NB4 (cell line): ENCODE data around the gene LPCAT1.

ENCODE experiments used
- DNase-seq: peaks from one replicate; pipeline ENCODE4 v3.0.0; 2010; ENCODE audit warnings: low read depth
- H3K4me3 ChIP-seq: one replicate; pipeline ENCODE4 v1.5.1; 2011; ENCODE audit warnings: mild to moderate bottlenecking, low read depth, low read length, moderate library complexity
- CTCF ChIP-seq: IDR thresholded peaks from one replicate; pipeline ENCODE4 v1.5.1; 2012; ENCODE audit warnings: low read depth, low read length
- MAX ChIP-seq: IDR thresholded peaks from 2 replicates; pipeline ENCODE4 v1.6.1; 2011; ENCODE audit warnings: low read depth, low read length
- MYC ChIP-seq: IDR thresholded peaks from 2 replicates; pipeline ENCODE4 v1.6.1; 2011; ENCODE audit warnings: low read depth, low read length
- POLR2A ChIP-seq: IDR thresholded peaks from 2 replicates; pipeline ENCODE4 v1.6.1; 2011; ENCODE audit warnings: mild to moderate bottlenecking; ENCODE audit not compliant: insufficient read length; ENCODE audit errors: extremely low read depth

Gene LPCAT1

GRCh38 chr5:1420211-1421195 is 103.3 kb downstream of the LPCAT1 start:
- H3K4me3 ChIP-seq = no peak overlapping the region
- no peak for DNase-seq

GRCh38 chr5:1419476-1420210 is 104.1 kb downstream of the LPCAT1 start:
- TF ChIP-seq CTCF (no peak), POLR2A (no peak), MYC (no peak), MAX (no peak)
- no peak for DNase-seq
- H3K4me3 ChIP-seq = no peak overlapping the region

More at GRCh38 chr5:1420211-1421195, 103.3 kb downstream of the LPCAT1 start:
- TF ChIP-seq CTCF (no peak), POLR2A (no peak), MYC (no peak), MAX (no peak)

GRCh38 chr5:1418921-1419280 is 104.9 kb downstream of the LPCAT1 start:
- no peak for TF ChIP-seq MYC
- TF ChIP-seq POLR2A = no peak
- no peak for TF ChIP-seq MAX
- no peak for TF ChIP-seq CTCF
- H3K4me3 ChIP-seq = no peak overlapping the region
- no peak for DNase-seq

GRCh38 chr5:1418238-1418920 is 105.4 kb downstream of the LPCAT1 start:
- TF ChIP-seq POLR2A (no peak), MAX (no peak), CTCF (no peak), MYC (no peak)
- DNase-seq = no peak
- no peak overlapping the region for H3K4me3 ChIP-seq

- TF ChIP-seq POLR2A (no peak), MYC (no peak), CTCF (no peak), MAX (no peak)
- no peak overlapping the region for H3K4me3 ChIP-seq
- DNase-seq = no peak
Measured at GRCh38 chr5:1417586-1418225, 106.1 kb downstream of the LPCAT1 start.
